SKM-1 (cell line): ENCODE measurements around the gene VANGL1.

Source experiments
- DNase-seq: peaks from one replicate; lab custom pipeline; 2025; ENCODE audit not compliant: unreplicated experiment; lab: John Stamatoyannopoulos, UW

VANGL1 gene

DNA sequence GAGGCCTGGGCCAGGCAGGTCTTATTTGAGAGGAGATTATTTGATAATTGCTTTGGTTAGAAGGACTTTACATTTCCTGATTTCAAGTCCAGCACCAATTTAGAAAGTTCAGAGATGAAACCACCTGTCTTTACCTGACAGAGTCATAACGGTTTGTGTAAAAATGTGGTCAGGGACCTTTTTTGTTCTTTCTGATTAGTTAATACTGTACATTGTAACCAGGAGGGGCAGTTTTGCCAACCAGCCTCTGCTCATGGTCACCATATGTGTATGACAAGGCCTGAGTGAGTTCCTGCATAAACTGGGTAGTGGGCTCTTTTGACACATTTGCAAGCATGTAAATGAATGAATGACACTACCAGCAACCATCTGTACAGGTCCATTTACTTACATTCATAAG, 55.8 kb downstream of the VANGL1 start:
- DNase-seq = no peak

DNA sequence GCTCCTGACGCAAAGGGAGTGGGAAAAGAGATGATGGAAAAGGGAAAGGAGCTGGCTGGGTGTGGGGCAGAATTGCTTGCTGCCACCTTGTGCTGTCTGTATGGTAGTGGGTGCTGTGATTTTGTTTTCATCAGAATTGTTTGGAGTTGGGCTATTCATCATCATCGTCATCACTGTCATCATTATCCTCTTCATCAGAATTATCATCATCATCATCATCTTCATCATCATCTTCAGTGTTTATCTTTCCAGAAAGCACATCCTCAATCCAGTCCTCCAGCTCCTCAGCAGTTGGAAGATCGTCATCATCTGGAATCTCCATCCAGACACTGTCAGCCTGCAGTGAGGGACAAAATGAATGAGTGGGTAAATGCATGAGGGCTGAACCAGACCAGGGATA, 59.3 kb downstream of the VANGL1 start:
- no peak for DNase-seq

DNA sequence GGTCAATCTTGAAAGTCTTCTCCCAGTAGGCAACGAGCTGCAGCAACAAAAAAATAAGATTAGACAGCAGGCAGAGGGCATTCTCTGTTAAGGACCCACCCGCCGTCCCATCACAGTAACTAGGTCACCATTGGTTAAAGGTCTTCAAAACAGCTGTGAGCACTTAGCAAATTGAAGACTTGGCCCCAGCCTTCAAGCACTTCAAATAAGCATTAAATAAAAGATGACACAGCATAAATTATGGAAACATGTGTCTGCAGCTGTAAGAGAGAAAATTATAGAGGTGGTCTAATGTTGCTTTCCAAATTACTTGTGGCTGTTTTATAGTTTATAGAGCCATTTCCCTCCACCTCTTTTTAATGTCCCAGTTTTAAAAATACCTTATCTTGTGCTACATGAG, 61.2 kb downstream of the VANGL1 start:
- no peak for DNase-seq

DNA sequence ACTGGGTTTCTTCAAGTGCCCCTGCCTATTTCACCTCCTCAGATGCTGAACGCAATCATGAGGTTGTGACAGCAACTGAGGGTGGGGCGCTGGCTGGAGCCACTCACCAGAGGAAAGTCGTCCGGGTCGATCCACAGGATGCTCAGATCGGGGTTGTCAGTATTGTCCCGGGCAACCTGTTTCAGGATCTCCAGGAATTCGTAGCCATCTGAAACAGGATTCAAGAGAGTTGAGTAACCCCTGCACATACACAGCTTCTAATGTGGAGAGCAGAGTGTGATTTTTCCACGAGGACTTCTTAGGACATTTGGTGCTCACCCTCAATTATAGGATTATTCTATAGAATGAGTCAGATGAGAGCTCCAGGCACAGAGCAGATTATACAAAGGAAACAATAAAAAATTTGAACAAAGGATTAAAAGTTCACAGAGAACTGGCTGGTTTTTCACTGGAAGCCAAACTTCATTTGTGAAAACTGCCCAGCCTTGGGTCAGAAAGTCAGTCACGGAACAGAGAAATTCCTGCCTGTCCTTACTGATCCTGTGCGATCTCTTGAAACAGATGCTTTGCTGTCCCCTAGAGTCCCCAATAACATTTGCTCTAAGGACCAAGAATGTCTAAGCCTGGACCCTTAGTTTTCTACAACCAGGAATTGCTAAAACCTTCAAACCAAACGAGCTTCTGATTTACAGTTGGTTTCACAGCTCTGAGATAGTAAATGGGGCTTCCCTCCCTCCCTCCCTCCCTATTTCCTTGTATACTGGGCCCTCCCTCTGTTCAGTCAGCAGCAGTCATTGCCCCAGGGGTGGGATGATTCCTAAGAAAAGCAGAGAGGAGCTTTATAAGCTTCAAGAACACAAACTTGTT, 63.5 kb downstream of the VANGL1 start:
- no peak for DNase-seq

DNA sequence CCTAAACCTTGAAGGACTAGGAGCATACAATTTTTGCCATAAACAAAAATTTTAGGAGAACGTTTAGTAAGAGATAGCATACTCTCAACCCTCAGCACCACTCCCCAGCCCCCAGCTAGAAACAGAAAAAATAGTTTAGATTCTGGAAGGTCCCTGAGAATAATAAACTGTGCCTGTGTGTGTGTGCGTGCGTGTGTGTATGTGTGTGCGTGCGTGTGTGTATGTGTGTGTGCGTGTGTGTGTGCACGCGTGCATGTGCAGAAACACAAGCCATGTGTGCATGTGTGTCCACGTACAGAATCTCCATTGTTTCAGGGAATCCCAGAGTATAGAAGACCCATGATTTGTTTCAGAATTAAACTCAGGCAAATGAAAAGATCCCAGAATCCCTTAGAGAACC, 64.2 kb downstream of the VANGL1 start:
- no peak for DNase-seq

DNA sequence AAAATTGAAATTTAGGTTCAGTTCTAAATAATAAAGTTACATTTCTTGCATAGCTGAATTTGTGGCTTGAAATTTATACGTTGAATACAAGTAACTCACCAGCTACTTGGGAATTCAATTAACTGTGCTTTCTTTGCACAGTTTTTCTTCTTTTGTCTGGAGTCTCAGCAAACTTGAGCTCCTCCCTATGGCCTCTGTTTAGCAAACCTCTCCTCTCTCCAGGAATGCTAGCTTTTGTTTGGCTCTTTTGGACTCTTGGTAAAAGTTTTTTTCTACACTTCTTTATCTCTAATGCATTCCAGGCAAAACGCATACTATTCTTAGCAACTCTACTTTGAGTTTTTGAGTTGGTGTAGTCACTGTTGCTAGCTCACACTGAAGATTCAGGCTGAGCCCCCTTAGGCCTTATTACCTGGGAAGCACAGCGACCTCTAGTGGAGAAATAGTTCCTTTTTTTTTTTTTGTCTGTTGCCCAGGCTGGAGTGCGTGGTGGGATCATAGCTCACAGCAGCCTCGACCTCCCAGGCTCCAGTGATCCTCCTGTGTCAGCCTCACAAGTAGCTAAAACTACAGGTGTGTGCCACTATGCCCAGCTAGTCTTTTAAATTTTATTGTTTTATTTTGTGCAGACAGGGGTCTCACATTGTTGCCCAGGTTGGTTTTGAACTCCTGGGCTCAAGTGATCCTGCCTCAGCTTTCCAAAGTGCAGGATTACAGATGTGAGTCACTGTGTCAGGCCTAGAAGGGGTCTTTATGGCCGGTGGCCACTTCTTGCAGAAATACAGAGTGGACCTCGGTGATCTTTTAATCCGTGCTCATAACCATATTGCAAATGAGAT, 65.0 kb downstream of the VANGL1 start:
- no peak for DNase-seq

DNA sequence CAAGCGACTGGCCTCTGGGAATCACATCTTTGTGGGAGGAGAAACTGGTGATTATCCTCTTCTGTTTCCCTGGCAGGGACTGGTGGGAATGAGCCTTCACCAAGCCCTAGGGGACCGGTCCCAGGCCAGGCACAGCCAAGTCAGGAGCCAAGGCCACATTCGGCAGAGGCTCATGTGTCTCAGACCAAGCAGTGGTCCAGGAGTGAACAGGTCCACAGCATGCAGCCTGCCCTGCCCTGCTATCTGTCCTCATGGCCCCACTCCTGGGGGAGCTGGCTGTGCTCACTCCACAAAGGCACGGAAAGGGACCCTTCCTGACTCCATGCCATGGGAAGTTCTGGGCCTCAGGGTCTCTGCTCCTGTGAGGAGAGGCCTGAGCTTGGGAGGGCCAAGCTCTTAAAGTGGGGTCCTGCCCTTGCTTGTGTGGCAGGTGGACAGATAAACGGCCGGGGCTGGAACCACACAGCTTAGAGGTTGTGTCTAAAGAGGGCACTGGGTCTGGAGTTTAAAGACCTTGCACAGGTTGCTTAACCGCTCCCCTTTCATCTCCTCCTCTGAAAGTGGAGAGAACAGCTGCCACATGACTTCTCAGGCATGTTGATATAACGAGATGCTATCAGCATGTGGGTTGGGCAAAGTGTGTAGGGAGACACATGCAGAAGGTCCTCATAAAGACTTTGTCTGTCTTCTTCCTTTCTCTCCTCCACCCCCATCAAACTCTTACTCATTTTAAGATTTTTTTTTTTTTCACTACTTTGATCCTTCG, 69.3 kb downstream of the VANGL1 start:
- DNase-seq = no peak

DNA sequence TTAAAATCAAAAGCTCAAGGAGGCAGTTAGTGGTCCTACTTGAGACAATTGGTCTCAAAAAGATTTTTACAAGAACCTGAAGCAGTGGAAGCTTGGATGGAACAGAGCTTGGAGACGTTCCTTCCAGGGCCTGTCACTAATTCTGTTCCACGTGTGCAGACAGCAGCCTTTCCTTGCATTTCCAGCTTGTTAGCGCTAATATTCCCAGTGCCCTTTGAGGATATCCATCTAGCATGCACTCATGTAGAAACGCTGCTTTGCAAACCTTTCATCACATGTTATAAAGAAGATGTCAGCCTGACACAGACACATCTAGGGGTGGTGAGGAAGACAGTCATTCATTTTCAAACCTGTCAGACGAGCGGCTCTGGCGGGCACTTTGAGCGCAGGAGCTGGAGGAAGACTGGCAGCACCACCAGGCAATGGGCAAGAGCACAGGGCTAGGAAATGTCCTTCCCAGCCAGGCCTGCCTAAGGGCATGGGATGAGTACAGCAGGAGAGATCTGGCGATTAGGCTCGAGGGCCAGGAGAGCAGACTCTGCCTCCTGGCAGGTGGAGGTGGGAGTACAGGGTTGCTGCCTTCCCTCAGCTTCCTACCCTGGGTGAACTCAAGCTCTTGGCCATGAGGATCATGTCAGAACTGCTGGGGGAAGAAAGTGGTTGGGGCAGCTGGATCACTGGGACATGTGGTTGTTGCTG, 71.3 kb downstream of the VANGL1 start:
- no peak for DNase-seq

DNA sequence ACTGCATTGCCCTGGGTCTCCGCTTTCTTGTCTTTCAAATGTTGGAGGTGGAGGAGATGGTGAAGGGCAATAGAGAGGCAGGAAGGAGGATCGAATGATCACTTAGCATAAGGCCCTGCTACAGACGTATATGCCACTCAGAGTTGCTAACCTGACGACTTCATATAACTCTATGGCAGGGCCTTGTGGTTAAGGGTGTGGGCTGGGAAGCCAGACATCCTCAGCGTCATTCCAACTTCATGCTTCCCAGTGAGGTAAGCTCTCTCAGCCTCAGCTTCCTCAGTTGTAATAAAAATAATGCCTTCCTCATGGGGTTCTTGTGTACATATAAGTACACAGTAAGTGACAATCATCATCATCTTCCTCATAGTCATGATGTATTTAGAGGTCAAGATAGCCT, 72.1 kb downstream of the VANGL1 start:
- DNase-seq = no peak

DNA sequence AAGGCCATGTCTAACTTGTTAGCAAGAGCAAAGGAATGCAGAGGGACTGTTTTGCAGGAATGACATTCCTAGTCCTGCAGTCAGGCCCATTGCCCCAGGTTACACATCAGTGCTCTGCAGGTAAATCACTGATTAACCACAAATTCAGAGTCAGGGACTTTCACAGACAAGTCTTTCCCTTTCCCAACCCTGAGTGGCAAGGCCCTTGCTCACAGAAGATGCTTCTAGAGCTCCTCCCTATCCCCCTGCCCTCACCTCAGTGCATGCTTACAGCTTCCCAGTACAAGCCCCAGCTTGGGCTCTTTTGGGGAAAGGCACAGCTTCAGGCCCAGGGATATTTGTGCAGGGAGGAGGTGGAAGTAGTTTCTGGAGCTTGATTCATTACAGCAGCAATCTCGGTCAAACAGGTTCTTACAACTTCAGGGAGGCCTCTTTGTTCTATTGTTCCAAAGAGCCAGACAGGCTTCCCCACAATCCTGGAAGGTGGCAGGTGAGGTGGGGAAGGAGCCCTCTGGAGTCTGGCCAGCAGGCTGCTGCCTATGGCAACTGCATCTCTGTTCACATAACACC, 72.9 kb downstream of the VANGL1 start:
- DNase-seq = no peak

DNA sequence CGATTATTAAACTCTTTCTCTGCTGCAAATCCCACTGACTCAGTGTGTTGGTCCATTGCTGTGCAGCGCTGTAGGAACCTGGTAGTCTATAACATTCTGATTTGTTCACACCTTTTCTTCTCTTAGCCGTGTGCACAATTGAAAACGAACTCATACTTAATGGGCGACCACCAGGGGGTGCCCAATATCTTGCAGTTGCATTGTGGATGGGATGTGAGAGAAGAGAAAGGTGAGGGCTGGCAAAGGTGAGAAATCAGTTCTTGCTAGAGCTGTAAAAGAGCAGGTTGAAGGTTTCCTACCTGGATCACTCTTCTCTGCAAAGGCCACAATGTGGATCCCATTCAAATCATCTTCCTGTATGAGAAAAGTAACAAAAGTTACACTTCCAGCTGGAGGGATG, 75.8 kb downstream of the VANGL1 start:
- no peak for DNase-seq

DNA sequence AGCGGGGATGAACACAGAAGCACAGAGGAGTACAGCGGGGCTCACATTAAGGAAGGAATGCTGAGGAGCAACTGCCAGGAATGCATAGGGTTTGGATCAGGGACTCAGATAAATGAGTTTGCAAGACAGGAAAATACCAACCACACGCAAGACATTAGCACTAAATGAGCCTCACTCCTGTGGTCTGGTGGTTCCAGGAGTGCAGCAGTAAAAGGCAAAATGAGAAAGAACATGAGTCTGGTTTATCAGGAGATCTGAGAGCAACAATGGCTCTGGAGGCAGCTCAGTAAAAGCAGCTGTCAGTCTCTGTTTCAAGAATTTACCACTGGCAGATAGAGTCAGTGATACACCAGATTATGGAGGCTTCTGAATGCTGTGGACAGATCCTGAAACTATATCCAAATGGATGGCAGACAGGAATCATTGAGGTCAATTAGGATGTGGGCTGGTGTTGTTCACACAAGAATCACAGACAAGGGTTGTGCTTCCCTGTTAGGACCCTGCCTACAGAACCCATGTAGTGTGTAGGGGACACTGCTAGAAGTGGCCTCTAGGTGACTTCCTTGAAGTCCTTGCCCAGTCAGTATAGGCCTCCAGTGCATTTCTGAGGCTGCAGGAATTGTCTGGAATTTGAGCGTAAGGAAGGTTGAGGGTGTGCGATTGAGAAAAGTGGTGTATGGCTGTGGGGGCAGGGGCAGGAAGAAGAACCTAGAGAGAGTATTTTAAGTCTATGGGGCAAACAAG, 76.4 kb downstream of the VANGL1 start:
- DNase-seq = no peak

DNA sequence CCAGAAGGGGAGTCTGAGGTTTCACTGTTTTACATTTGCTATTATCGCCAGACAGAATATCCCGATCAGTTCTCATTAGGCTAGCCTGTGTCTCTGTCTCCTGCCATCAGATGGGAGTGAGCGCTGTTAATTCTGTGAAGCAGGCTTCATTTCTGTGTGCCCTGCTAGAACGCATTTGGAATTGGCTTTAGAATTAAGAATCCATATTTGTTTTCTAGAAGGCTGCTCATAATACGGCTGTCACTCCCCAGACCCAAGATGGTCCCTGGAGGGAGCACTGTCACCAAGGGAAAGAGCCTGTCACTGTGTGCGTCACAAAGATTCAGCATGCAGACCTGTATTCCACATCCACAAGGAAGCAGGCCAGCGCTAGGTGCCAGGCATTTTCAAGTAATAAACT, 77.5 kb downstream of the VANGL1 start:
- DNase-seq = no peak

DNA sequence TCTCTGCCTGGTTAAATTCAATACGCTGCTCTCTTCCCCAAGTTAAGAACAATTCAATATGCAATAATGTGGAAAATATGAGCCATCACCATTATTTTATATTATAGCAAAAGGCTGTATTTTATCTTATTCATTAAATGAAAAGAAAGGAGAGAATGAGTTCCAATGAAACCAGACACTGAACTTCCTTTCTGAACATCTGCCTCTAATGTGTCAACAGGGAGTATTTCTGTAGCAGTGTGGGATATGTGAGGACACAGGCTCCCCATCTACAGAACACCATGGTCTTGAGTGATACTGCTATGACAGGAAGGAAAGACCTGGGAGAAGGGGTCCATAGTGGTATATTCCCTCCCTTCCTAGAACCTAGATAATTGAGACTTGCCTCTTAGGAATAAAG, 80.5 kb downstream of the VANGL1 start:
- DNase-seq = no peak

DNA sequence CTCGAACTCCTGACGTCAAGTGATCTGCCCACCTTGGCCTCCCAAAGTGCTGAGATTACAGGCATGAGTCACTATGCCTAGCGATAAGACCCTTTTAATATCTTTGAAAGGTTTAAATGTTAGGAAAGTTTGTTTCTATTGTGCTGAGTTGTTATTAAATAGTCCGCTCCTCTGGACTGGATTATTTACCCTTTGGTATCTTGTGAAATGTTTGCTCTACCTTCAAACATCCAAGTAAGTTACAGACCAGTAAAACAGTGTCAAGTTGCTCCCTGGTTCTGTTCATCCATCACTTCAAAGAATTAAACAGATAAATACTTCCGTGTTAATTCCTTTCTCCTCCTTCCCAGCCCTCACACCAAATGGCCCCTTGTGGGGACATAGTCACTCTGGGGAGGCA, 82.0 kb downstream of the VANGL1 start:
- DNase-seq = no peak

DNA sequence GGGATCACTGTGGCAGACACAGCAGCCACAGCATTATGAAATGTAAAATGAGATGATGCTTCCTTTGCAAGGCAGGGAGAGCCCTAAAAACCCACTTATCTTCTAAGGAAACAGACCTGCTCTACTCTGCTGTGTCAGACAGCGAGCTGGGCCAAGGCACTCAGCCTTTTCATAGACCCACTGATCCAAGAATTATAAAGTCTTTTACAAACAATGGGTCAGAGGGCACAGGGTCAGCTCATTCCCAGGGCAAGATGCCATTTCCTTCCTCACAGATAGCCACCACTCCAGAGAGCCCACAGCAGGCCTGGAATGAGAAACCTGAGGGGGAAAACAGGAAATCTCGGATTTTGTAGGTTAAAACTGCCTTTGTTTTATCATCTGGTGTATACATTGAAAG, 83.8 kb downstream of the VANGL1 start:
- DNase-seq = no peak

DNA sequence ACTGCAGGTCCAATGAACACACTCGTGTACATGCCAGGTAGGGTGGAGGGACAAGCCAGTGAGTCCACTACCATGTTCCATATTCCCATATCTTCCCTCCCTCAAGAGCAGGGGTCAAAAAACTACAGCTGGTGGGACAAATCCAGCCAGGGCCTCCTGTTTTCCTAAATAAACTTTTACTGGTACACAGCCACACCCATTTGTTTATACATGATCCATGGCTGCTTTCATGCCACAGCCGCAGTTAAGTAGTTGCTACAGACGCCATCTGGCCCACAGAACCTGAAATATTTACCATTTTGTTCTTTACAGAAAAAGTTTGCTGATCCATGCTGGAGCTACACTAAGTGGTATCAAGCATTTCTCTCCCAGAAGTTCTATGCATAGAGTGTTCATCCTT, 84.4 kb downstream of the VANGL1 start:
- no peak for DNase-seq

DNA sequence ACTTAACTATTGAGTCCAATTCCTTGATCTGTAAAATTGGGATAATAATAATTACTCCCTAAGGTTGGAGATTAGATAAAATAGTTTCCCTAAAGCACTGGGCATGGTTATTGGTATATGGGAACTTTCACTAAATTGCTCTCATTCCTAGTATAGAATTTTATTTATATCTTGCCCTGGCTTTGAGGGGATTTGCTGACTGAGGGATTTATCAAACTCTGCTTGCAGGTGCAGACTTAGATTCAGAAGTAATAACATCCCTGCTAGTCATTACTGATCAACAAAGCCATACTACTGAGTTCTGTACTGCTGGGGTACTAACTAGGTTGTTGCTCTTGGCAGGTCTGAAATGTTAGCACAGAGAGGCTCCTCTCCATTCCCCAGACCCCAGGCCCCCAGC, 84.8 kb downstream of the VANGL1 start:
- DNase-seq = no peak

DNA sequence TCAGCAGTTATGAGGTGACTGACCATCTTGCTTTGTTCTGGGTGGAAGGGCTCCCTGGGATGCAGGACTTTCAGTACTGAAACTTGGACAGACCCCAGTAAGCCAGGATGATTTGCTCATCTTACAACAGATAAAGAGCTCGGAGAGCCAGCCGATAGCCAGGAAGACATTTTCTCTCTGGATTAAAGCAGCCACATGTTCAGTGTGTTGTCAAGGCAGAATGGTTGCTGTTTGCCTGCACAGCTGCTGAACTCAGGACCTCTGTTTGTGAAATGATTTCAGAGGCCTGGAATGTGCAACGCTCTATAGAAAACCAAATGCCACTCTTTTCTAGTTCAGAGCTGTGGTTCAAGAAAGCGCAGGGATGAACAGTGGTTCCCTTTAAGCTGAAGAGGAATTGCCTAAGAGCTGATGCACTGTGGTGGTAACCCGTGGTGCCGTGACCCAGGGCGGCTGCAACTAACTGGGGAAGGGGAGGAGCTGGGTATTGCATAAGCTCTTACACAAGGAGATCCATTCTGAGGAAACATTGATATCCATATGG, 86.0 kb downstream of the VANGL1 start:
- DNase-seq = peak; percentile 98

DNA sequence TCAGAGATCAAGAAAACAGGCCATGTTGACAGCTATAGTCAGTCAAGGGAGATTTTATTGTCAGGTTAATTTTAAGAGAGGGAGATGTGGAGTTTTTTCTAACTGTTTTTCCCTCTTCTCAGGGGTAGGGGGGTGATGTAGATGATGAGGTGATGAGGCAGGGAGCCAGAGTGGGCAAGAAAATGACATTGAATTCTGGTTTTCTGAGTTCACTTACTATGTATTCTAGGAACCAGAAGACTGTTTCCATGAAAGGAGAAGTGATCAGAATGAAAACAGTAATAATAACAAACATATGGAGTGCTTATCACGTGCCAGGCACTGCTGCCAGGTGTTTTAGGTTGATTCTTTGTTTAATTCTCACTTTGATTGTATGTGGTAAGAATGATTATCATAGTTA, 86.6 kb downstream of the VANGL1 start:
- DNase-seq = no peak
